ENCODE data around the gene SVEP1. TPM values are rescaled to one million over a fixed set of nuclear protein-coding genes. Genes with fewer than 3 reads are reported as not detected.

Gene SVEP1
- total and polyA plus RNA-seq, 2 of the 13 experiments (the other 11 are each of a cell fraction or from before 2014, with no cell fraction given), result not detected

- no peak overlapping the region for H3K27ac ChIP-seq (ENCODE audit: extremely low read length, insufficient read depth, low read length)
- BruUV-seq (replicated peaks), result no TSS peak
- DNase-seq (ENCODE audit: low spot score) (no peak), FAIRE-seq (no peak), ATAC-seq (no peak)
- no peaks in the 10 kb centered on the region for H3K9me3 ChIP-seq (ENCODE audit: low read length)
- no peak overlapping the region for H2AFZ ChIP-seq (ENCODE audit: low read length)
- 0% methylated on average over 2 of the region's 2 CpGs for WGBS (ENCODE audit: low lambda C conversion rate)
- H3K4me1 ChIP-seq (ENCODE audit: insufficient read depth, low read length), result no peaks in the 10 kb centered on the region
- H3K9ac ChIP-seq (ENCODE audit: insufficient read depth, low read depth, low read length), result no peak overlapping the region
- intact Hi-C loops (cut with micrococcal nuclease; ENCODE audit: unreplicated experiment) (no loop called here), in situ Hi-C loops (cut with HindIII; ENCODE audit: extremely low pct_ligation_motif_present, low pct_unique_long_range_greater_than_20kb) (no loop called here)
- peaks cover 1 to 7% of the 10 kb centered on the region in 2 experiments; a peak in 1 of 5 replicates for H3K27me3 ChIP-seq (ENCODE audit: control insufficient read depth in 1 of 2, insufficient read depth in 2 of 2, low read length in 2 of 2)
- no peaks in the 10 kb centered on the region for H4K20me1 ChIP-seq (ENCODE audit: insufficient read depth, low read length)
- ChIA-PET CTCF (ENCODE audit: low intra/inter-chr PET ratio, low total read pairs) (no interaction called here), POLR2A (no interaction called here)
- no peak overlapping the region for H3K4me3 ChIP-seq (replicated peaks in 1 of 3; ENCODE audit: insufficient read depth in 1 of 3, low read depth in 2 of 3, low read length in 3 of 3)
- H3K79me2 ChIP-seq (ENCODE audit: insufficient read depth, low read length), result no peaks in the 10 kb centered on the region
- no peaks in the 10 kb centered on the region for H3K36me3 ChIP-seq (replicated peaks in 1 of 2; ENCODE audit: control insufficient read depth in 1 of 2, insufficient read depth in 2 of 2, low read length in 2 of 2)
- H3K4me2 ChIP-seq (ENCODE audit: low read depth, low read length), result no peak overlapping the region
- TF ChIP-seq ELK4 (CRISPR knock-in tag; IDR thresholded peaks at IDR 0.05; ENCODE audit: borderline replicate concordance) (no peak), ZNF17 (CRISPR knock-in tag; IDR thresholded peaks at IDR 0.05) (no peak), ARID2 (CRISPR knock-in tag; IDR thresholded peaks at IDR 0.05; ENCODE audit: borderline replicate concordance) (no peak), ZNF33B (CRISPR knock-in tag; IDR thresholded peaks at IDR 0.05) (no peak), TAF15 (IDR thresholded peaks at IDR 0.05; ENCODE audit: low read depth, low read length, poor library complexity, severe bottlenecking) (no peak), ZNF230 (CRISPR knock-in tag; IDR thresholded peaks at IDR 0.05) (no peak), AFF4 (CRISPR knock-in tag; IDR thresholded peaks at IDR 0.05) (no peak), ZNF891 (CRISPR knock-in tag; IDR thresholded peaks at IDR 0.05) (no peak), SNRNP70 (IDR thresholded peaks at IDR 0.05; ENCODE audit: low read depth, low read length) (no peak), ZNF710 (CRISPR knock-in tag; IDR thresholded peaks at IDR 0.05; ENCODE audit: borderline replicate concordance) (no peak), NCOA5 (CRISPR knock-in tag; IDR thresholded peaks at IDR 0.05) (no peak), ZNF775 (CRISPR knock-in tag; IDR thresholded peaks at IDR 0.05; ENCODE audit: borderline replicate concordance) (no peak), MAX (IDR thresholded peaks at IDR 0.05) (no peak), ZNF570 (CRISPR knock-in tag; IDR thresholded peaks at IDR 0.05; ENCODE audit: borderline replicate concordance) (no peak), ZNF546 (CRISPR knock-in tag; conservative IDR thresholded peaks at IDR 0.05) (no peak), GTF3A (CRISPR knock-in tag; conservative IDR thresholded peaks at IDR 0.05) (no peak), FOXA1 (IDR thresholded peaks at IDR 0.05) (no peak), FOXA1 (CRISPR knock-in tag; IDR thresholded peaks at IDR 0.05) (no peak), U2AF2 (IDR thresholded peaks at IDR 0.05; ENCODE audit: low read depth, low read length) (no peak)
Measured at GRCh38 chr9:110602281-110602680, 22.7 kb upstream of the SVEP1 start.

Measured in HepG2 (cell line).